OCI-LY3 (cell line): ENCODE data around the gene LSG1.

ENCODE experiments used
- EZH2phosphoT487 ChIP-seq: fragments of 200-600 bp; shearing (Covaris generic); IDR thresholded peaks from 2 replicates; pipeline ENCODE4 v1.6.1; 2018; ENCODE audit warnings: antibody characterized with exemption, mixed run types, low read depth
- TF ChIP-seq, protein P1 (sequence below): fragments of 200-600, 300-600 bp; sonication (generic); IDR thresholded peaks from 2 replicates; pipeline ENCODE4 v1.5.1; 2014; ENCODE audit warnings: antibody characterized with exemption, low read length, low read depth

DNA sequence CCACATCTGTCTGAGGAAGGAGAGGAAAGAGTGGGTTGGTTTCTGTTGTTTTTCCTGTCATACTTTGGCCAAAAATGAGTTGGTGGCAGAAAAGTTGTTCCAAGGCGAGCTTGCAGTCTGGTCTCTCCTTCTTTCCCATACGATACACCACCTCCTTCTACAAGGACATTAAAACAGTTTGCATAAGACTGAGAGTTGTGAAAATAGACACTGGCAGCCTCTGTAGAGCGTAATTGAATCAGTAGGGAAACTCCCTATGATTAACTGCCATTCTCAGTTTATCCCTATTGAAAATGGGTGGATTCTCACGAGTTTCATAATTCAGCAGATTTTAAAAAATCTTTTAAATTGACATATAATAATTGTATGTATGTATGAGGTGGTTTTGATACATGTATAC lies 3.7 kb upstream of the LSG1 start:
- TF ChIP-seq, protein P1, sequence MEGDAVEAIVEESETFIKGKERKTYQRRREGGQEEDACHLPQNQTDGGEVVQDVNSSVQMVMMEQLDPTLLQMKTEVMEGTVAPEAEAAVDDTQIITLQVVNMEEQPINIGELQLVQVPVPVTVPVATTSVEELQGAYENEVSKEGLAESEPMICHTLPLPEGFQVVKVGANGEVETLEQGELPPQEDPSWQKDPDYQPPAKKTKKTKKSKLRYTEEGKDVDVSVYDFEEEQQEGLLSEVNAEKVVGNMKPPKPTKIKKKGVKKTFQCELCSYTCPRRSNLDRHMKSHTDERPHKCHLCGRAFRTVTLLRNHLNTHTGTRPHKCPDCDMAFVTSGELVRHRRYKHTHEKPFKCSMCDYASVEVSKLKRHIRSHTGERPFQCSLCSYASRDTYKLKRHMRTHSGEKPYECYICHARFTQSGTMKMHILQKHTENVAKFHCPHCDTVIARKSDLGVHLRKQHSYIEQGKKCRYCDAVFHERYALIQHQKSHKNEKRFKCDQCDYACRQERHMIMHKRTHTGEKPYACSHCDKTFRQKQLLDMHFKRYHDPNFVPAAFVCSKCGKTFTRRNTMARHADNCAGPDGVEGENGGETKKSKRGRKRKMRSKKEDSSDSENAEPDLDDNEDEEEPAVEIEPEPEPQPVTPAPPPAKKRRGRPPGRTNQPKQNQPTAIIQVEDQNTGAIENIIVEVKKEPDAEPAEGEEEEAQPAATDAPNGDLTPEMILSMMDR, result no peak
- no peak for TF ChIP-seq EZH2phosphoT487
